Stimulated activated CD4-positive, alpha-beta T cell treated with anti-CD3 and anti-CD28 coated beads, Interleukin-1b, Interleukin-23, amount 100 ng/mL, for 24 hours (primary cell): ENCODE measurements around the gene GNGT2.
"Not testable (repeated sequence)": the region's sequence is repeated elsewhere in the genome, so short reads cannot be mapped to it uniquely, and the experiment has no call there.

Experiments used
- DNase-seq, 4 experiments: peaks; one replicate each; pipeline ENCODE4 v3.0.0-alpha.2; 2020; ENCODE audit warnings: low read depth in 4 of 4, low spot score in 1 of 4

Gene GNGT2

GRCh38 chr17:49213399-49213798, 3.0 kb upstream of the GNGT2 start:
- no peak for DNase-seq

DNA sequence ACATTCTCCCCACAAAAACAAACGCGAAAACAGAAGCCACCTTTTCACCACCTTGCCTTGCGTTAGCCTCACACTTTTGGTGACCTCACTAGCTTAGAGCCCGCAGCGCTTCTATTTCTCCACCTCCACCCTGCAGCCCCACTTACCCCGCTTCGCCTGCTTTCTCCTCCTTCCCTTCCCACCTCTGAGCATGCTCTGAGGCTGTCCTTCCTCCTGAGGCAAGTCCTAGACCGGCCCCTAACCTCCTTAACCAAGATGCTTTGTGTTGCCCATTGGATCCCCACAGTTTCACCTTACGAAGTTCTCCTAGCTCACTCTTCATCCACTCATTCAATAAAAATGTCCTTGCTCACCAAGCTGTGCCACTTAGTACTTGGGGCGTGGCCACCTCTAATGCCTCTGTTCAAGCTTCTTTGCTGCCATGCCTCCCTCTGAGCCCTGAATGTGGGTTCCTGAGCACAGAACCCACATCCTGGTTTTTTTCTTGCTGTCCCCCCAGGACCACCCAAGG, 1.3 kb downstream of the GNGT2 start:
- DNase-seq = no peak

DNA sequence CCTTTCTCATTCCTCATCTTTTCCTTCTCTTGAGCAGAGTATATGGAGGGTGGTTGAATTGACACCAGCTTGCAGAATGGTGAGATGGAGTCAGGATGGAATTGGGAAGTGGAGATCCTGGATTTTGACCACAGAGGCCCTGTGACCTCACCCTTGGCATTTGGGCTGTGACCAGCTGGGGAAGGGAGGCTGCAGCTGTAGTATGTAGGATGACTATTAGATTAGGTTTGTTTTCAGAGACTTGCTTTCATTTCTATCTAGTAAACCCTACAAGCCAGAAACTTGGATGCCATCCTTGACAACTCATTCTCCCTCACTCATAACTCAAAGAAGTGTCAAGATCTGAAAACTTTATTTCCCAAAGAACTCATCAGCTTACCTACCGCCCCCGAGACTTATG, 5.9 kb downstream of the GNGT2 start:
- DNase-seq = no peak

DNA sequence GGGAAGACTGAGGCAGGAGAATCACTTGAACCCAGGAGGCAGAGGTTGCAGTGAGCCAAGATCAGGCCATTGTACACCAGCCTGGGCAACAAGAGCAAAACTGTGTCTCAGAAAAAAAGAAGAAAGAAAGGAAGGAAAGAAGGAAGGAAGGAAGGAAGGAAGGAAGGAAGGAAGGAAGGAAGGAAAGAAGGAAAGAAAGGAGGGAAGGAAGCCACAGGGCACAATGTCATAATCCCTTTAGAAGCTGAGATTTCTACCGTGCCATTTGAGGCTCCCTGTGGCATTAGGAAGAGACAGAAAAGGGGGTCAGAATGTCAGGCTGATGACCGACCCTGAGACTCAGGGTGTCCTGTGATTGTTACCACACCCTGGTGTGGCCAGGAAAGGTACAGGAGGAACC, 6.6 kb downstream of the GNGT2 start:
- DNase-seq = no peak

GRCh38 chr17:49201481-49201927, 8.9 kb downstream of the GNGT2 start:
- no peak for DNase-seq

DNA sequence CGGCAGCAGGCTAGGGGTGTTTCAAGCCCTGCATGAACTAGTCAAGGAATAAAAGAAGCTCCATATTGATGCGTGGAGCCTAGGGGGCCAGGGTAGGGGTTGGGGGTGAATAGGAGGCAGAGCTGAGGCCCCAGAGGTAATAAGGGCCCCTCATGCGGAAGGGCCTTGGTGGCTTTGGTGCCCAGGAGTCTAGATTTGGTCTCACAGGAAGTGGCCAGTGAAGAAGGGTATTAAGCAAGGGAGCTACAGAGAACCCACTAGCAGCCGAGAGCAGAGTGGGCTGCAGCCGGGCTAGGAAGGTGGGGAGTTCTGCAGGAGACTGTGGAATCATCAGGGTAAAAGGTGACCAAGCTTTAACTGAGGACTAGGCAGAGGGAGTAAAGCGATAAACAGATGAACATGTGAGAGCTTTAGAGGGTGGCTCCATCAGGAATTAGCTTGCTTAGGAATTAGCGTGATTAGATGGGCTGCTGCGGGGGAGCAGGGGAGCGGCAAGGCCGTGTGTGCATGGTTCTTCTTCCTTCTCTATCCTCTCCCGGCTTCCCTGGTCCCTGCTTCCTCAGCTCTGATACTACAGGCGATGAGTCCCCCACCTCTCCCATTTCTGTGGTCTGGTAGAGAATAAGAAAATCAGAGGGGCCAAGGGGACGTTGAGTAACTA, 9.8 kb downstream of the GNGT2 start:
- no peak for DNase-seq

DNA sequence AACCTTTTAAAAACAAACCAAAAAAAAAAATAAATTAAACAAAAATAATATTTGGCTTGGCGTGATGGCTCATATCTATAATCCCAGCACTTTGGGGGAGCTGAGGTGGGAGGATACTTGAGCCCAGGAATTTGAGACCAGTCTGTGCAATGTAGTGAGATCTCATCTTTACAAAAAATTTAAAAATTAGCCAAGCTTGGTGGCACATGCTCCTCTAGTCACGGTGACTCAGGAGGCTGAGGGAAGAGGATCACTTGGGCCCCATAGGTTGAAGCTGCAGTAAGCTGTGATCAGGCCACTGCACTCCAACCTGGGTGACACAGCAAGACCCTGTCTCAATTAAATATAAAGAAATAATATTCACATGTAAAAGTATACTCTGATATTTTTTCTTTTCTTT, 12.2 kb downstream of the GNGT2 start:
- no peak for DNase-seq

DNA sequence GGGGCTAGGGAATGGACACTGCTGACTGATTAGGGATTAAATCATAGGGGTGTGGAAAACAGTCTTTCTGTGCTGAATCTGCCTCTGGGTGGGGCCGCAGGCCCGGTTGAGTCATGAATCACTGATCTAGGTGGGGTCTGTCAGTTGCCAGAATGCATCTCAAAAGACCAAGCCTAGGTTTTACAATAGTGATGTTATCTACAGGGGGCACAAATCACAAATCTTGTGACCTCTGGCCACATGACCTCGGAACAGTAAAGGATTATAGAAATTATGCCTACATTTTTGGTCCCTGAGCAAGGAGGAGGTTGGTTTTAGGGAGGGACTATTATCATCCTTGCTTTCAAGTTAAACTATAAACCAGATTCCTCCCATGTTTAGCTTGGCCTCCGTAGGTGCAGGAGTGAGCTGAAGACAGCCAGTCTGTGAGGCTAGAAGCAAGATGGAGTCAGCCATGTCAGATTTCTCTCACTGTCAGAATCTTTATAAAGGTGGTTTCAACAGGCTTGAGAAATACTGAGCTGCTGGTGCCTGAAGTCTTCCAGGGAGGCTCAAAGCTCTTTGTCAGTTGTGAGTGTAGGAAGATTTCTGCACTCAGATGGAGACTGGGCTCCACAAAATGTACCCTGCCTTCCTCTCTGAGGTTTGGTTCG, 12.9 kb downstream of the GNGT2 start:
- no peak for DNase-seq

DNA sequence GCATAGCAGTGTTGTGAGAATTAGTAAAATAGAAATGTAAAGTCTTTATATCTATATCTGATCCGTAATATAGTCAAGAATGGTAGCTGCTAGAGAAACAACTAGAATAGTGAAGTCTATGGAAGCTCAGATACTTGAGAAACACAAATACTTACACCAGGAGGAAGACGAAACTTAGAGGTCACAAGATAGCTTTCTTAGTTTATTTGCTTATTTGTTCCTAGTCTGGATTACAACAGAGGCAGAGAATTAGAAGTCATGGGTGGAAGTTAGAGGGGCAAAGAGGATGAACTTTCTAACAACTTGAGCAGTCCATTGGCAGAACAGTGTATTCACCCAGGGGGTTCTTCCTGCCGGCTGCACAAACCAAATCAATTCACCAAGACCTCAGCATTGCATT, 13.9 kb downstream of the GNGT2 start:
- DNase-seq = no peak

GRCh38 chr17:49195751-49196150, 14.6 kb downstream of the GNGT2 start:
- DNase-seq = no peak

GRCh38 chr17:49194297-49194607, 16.1 kb downstream of the GNGT2 start:
- no peak for DNase-seq

GRCh38 chr17:49193513-49194296, 16.7 kb downstream of the GNGT2 start:
- DNase-seq = no peak

DNA sequence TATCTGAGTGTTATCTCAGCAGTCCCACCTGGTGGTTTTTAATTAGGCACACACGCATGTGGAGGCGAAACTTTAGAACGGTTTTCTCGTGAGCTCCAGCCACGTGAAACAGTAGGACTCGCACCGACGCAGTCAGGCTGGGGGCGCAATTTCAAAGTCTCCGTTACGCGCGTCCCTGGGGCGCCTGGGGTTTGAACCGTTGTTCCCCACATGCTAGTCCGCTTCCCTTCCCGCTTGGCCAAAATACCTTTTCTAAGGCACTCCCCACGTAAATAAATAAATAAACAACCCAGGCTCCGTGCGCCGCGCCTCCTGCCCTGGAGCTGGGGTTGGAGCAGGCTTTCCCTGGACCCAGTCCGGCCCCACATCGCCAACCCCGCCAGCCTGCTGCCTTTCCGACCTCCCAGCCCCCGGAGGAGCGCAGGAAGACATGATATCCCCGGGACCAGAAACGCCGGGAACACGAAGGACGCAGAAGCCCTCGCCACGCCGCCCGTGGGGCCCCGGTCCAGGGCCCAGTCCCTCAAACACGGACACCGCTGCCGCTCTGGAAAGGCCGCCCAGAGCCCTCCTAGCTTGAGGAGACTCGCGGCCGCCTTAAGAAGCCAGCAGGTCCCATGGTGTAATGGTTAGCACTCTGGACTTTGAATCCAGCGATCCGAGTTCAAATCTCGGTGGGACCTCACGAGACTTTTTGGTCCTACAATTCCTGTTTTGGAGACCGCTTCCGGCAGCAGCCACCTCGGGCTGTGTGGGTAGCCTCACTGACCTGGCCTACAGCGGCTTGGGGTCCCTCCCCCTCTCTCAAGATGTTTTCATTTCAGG, 18.2 kb downstream of the GNGT2 start:
- DNase-seq = peak; percentile 59 to 97 (median 86)

GRCh38 chr17:49191409-49191916, 18.9 kb downstream of the GNGT2 start:
- no peak for DNase-seq

DNA sequence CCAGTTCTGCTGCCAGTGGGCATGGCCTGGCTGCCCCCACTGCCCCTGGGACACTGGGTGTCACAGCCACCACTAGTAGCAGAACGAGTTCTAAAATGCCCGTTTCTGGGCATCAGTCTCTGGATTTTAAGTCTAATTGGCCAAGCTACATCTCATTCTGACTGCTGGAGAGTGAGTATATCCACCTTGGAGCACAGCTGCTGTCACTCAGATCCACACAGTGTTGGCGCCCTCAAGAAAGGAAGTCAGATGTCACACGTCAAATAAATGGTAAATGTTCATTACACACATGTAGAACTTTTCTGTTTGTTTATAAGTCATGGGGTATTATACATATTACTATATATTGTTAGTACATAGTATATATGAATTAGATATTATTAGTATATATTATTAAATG, 19.4 kb downstream of the GNGT2 start:
- DNase-seq = no peak

DNA sequence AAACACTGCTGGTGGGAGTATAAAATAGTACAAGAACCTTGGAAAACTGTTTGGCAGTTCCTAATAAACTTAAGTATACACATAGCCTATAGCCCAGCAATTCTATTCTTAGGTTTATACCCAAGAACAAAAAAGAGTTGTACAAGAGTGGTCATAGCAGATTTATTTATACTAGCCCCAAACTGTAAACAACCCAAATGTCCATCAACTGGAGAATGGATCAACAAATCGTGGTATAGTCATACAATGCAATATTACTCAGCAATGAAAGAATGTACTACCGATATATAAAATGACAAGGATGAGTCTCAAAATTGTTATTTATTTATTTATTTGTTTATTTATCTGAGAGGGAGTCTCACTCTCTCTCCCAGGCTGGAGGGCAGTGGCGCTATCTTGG, 23.1 kb downstream of the GNGT2 start:
- no peak for DNase-seq

DNA sequence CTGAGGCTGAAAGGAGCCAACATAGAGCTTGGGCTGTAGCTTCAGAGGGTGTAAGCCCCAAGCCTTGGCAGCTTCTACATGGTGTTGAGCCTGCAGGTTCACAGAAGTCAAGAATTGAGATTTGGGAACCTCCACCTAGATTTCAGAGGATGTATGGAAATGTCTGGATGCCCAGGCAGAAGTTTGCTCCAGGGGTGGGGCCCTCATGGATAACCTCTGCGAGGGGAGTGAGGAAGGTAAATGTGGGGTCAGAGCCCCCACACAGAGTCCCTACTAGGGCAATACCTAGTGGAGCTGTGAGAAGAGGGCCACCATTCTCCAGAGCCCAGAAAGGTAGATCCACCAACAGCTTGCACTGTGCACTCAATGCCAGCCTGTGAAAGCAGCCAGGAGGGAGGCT, 25.0 kb downstream of the GNGT2 start:
- not testable (repeated sequence) for DNase-seq

DNA sequence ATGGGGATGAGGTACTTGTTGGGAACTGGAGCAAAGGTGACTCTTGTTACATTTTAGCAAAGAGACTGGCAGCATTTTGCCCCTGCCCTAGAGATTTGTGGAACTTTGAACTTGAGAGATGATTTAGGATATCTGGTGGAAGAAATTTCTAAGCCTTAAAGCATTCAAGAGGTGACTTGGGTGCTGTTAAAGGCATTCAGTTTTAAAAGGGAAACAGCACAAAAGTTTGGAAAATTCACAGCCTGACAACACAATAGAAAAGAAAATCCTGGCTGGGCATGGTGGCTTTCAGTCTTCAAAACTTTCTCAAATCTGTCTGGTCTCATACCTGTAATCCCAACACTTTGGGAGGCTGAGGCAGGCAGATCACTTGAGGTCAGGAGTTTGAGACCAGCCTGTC, 25.9 kb downstream of the GNGT2 start:
- not testable (repeated sequence) for DNase-seq

- no peak for DNase-seq
Measured at GRCh38 chr17:49183801-49184200, 26.6 kb downstream of the GNGT2 start.

GRCh38 chr17:49183341-49183740, 27.0 kb downstream of the GNGT2 start:
- DNase-seq = no peak

- DNase-seq = no peak
Measured at GRCh38 chr17:49180998-49181635, 29.3 kb downstream of the GNGT2 start.
